Lung (tissue), 12 donors: ENCODE measurements around the gene TBC1D8. TPM values are rescaled to one million over a fixed set of nuclear protein-coding genes. Genes with fewer than 3 reads are reported as not detected.

ENCODE experiments used
- ATAC-seq: fragments of 200-7000 bp; cut with Tn5 transposase; one replicate; pipeline ENCODE4 v1.9.1; 2020; ENCODE audit warnings: moderate number of reproducible peaks; ENCODE audit not compliant: insufficient read depth, low FRiP score
- DNase-seq, 3 donors: peaks; one replicate each; pipeline ENCODE4 v3.0.0-alpha.2; 2013 to 2017
- H3K27ac ChIP-seq, 2 donors: one replicate each; pipeline ENCODE4 v1.5.1; 2013; ENCODE audit warnings: mild to moderate bottlenecking in 2 of 2, moderate library complexity in 2 of 2, control low read depth in 1 of 2, inconsistent platforms in 1 of 2, low read depth in 1 of 2, low read length in 1 of 2
- H3K27me3 ChIP-seq, 3 donors: one replicate each; pipeline ENCODE4 v1.5.1; 2013; ENCODE audit warnings: low read length in 2 of 3; ENCODE audit not compliant: control insufficient read depth in 3 of 3, insufficient read depth in 3 of 3
- H3K36me3 ChIP-seq, 4 donors: one replicate each; pipeline ENCODE4 v1.5.1; 2013; ENCODE audit warnings: low read length in 4 of 4, mild to moderate bottlenecking in 1 of 4, moderate library complexity in 1 of 4; ENCODE audit not compliant: control insufficient read depth in 4 of 4, insufficient read depth in 4 of 4
- H3K4me1 ChIP-seq, 5 donors: one replicate each; pipeline ENCODE4 v1.5.1; 2013; ENCODE audit warnings: low read length in 5 of 5, mild to moderate bottlenecking in 2 of 5, moderate library complexity in 1 of 5; ENCODE audit not compliant: control insufficient read depth in 5 of 5, insufficient read depth in 5 of 5
- H3K4me3 ChIP-seq: one replicate; pipeline ENCODE4 v1.5.1; 2013; ENCODE audit warnings: mild to moderate bottlenecking, control low read depth, moderate library complexity
- H3K9ac ChIP-seq, 2 donors: one replicate each; pipeline ENCODE4 v1.5.1; 2013; ENCODE audit warnings: low read length in 2 of 2, control low read depth in 1 of 2; ENCODE audit not compliant: insufficient read depth in 1 of 2
- H3K9me3 ChIP-seq, 4 donors: one replicate each; pipeline ENCODE4 v1.5.1; 2013; ENCODE audit warnings: low read length in 3 of 4, mild to moderate bottlenecking in 1 of 4, moderate library complexity in 1 of 4; ENCODE audit not compliant: control insufficient read depth in 4 of 4, insufficient read depth in 3 of 4
- WGBS, 2 donors: extraction: QIAGEN DNeasy Blood & Tissue Kit; methylation state at CpG; one replicate each; pipeline ENCODE4 v1.1.7; 2013; 5-methylcytosine and 5-hydroxymethylcytosine counted together
- polyA plus RNA-seq, 2 donors: library from polyadenylated mRNA; stranded (reverse); fragments of 200-250 nt; gene quantifications; one replicate each; pipeline ENCODE4 v1.2.1, GENCODE V29; 2013
- total RNA-seq, 2 donors: library from RNA; depleted of rRNA in 1 of 2; stranded (reverse); fragments of >200 nt in 1 of 2; gene quantifications; one replicate each; pipeline ENCODE4 v1.2.1, GENCODE V29; 2014 to 2021
- TF ChIP-seq, protein P1 (sequence below): IDR thresholded peaks from 2 replicates; pipeline ENCODE4 v1.5.1; 2012; ENCODE audit warnings: mild to moderate bottlenecking; ENCODE audit errors: control extremely low read depth, extremely low read depth
- donor health status: control.
- donor health status: control.
- donor health status: Bipolar disorder and iron deficiency.
- donor health status: healthy.
- donor health status: DM: yes; HTN: yes; CAD: no.

Gene TBC1D8
- total and polyA plus RNA-seq, 4 donors: 15.8 to 40.7 (median 29.7) TPM

DNA sequence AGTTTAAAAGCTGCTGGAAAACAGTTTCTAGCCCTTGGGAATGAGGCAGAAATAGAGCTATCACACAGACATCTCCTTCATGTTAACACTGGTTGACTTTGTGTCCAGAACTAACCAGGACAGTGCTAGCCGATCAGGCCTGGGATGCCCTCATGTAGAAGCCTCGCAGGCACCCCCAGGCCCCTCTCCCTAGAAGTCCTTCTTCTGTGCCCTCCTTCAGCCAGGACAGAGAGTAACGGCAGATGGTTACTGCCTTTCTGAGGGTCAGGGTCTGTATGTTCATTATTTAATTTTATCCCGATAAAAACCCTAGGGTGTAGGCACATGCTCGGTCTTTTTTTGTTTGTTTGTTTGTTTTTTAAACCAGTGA lies 159.8 kb downstream of the TBC1D8 start:
- Histone ChIP-seq H3K4me1 (no peaks in the 10 kb centered on the region), H3K27me3 (no peaks in the 10 kb centered on the region), H3K9ac (no peak overlapping the region), H3K9me3 (no peaks in the 10 kb centered on the region), H3K4me3 (no peak overlapping the region), H3K27ac (no peak overlapping the region), H3K36me3 (peaks cover 0 to 16% (median 4%) of the 10 kb centered on the region in 4 donors)
- DNase-seq: no peak
- no peak for ATAC-seq
- TF ChIP-seq, protein P1, sequence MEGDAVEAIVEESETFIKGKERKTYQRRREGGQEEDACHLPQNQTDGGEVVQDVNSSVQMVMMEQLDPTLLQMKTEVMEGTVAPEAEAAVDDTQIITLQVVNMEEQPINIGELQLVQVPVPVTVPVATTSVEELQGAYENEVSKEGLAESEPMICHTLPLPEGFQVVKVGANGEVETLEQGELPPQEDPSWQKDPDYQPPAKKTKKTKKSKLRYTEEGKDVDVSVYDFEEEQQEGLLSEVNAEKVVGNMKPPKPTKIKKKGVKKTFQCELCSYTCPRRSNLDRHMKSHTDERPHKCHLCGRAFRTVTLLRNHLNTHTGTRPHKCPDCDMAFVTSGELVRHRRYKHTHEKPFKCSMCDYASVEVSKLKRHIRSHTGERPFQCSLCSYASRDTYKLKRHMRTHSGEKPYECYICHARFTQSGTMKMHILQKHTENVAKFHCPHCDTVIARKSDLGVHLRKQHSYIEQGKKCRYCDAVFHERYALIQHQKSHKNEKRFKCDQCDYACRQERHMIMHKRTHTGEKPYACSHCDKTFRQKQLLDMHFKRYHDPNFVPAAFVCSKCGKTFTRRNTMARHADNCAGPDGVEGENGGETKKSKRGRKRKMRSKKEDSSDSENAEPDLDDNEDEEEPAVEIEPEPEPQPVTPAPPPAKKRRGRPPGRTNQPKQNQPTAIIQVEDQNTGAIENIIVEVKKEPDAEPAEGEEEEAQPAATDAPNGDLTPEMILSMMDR: no peak
- WGBS, 2 donors: 91 to 93% methylated on average over 5 of the region's 5 CpGs

DNA sequence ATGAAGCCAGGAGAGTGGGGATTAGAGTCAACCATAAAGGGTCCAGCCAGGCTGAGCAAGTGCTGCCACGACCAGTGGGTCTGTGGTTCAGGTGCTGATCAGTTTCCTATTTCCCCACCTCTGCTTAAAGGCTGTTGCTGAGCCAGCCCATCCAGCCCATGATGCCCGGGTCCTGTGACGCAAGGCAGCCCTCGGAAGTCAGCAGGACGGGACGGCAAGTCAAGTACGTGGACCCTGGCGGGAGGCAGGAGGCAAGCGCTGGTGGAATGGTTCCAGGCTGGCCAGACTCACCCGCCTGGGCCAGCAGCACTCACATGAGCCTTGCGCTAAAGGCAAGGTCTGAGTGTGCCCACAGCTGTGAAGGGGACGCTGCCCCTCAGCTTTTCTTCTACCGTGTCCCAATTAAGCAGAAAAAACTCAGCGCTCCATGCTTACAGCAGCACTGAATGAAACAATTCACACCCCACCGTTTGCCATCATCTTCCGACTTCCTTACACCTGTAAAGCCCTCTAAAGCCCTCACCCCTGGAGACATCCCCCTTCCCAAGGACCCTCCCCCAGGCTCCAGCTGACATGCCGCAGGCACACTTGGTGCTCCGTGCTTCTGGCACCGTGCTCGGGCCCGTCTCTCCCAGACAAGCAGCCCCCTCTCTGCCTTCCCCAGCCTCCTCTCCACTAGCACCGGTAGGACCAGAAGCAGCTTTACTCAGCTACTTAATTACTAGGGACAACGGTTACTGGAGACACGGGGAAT lies 160.4 kb downstream of the TBC1D8 start:
- peaks cover 0 to 11% (median 6%) of the 10 kb centered on the region in 4 donors for H3K36me3 ChIP-seq
- H3K4me3 ChIP-seq: no peak overlapping the region
- no peak for DNase-seq
- no peaks in the 10 kb centered on the region for H3K27me3 ChIP-seq
- TF ChIP-seq, protein P1: no peak
- H3K27ac ChIP-seq: no peak overlapping the region
- ATAC-seq: no peak
- no peak overlapping the region for H3K9ac ChIP-seq
- 87 to 91% methylated on average over 24 of the region's 24 CpGs for WGBS, 2 donors
- no peaks in the 10 kb centered on the region for H3K4me1 ChIP-seq
- no peaks in the 10 kb centered on the region for H3K9me3 ChIP-seq

DNA sequence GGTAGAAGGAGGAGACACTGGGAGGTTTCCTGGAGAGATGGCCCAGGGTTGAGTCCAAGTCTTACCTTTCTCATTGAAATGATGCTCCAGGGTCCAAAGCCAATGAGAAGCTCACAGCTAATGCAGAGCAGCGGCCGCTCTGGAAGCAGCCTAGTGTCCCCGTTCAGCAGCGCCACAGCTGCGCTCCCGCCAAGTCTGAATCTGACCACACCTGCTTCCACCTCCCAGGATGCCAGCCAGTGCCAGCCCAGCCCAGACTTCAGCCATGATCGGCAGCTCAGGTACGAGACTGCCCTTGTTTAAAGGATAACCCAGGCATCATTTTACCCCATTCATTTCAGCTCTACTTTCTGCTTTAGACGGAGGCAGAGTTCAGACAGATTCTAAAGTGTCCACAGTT lies 161.0 kb downstream of the TBC1D8 start:
- Histone ChIP-seq H3K4me1 (no peaks in the 10 kb centered on the region), H3K27ac (no peak overlapping the region), H3K36me3 (peaks cover 0 to 9% (median 4%) of the 10 kb centered on the region in 4 donors), H3K4me3 (no peak overlapping the region), H3K9me3 (no peaks in the 10 kb centered on the region), H3K27me3 (no peaks in the 10 kb centered on the region), H3K9ac (no peak overlapping the region)
- TF ChIP-seq, protein P1: no peak
- DNase-seq (no peak), ATAC-seq (no peak)
- 94 to 96% methylated on average over 9 of the region's 9 CpGs for WGBS, 2 donors
